GM18909 (cell line): Measurements from ENCODE around the gene ZNF266.

Source experiments
- ATAC-seq: cut with Tn5 transposase; IDR thresholded peaks from one replicate; pipeline ENCODE4 v1.9.1; 2021; ENCODE audit warnings: mild to moderate bottlenecking; ENCODE audit not compliant: unreplicated experiment, poor library complexity

The ZNF266 gene

GRCh38 chr19:9435279-9436268 is at the start of gene ZNF266:
ZNF266 (minus strand) TSS chr19:9435573; CDS start chr19:9420089, 15,484 bp downstream.
- peak; percentile 86 for ATAC-seq

- no peak for ATAC-seq
These were observed 49.8 kb upstream of the ZNF266 start for GRCh38 chr19:9485140-9485539.

GRCh38 chr19:9474975-9475374 is 39.6 kb upstream of the ZNF266 start:
- no peak for ATAC-seq

GRCh38 chr19:9467161-9467560 is 31.8 kb upstream of the ZNF266 start:
- ATAC-seq, result no peak

GRCh38 chr19:9461938-9462337 is 26.6 kb upstream of the ZNF266 start:
- ATAC-seq, result no peak

- no peak for ATAC-seq
These were observed 20.8 kb upstream of the ZNF266 start for GRCh38 chr19:9456018-9456689.

- no peak for ATAC-seq
These were observed 18.6 kb upstream of the ZNF266 start for GRCh38 chr19:9453953-9454352.

- ATAC-seq, result no peak
These were observed 9.7 kb upstream of the ZNF266 start for GRCh38 chr19:9445037-9445436.

- ATAC-seq, result no peak
These were observed 985 bp upstream of the ZNF266 start for GRCh38 chr19:9436358-9436757.

- no peak for ATAC-seq
These were observed 3.9 kb downstream of the ZNF266 start for GRCh38 chr19:9431475-9431874.

GRCh38 chr19:9430444-9430843 is 4.9 kb downstream of the ZNF266 start:
- no peak for ATAC-seq

- no peak for ATAC-seq
These were observed 7.4 kb downstream of the ZNF266 start for GRCh38 chr19:9427941-9428340.

GRCh38 chr19:9413240-9413954 is 22.0 kb downstream of the ZNF266 start:
- no peak for ATAC-seq

GRCh38 chr19:9407827-9408226 is 27.5 kb downstream of the ZNF266 start:
- ATAC-seq, result no peak

- ATAC-seq, result no peak
These were observed 28.5 kb downstream of the ZNF266 start for GRCh38 chr19:9406798-9407352.

GRCh38 chr19:9381361-9381785 is 54.0 kb downstream of the ZNF266 start:
- ATAC-seq, result no peak

GRCh38 chr19:9370738-9371619 is 64.4 kb downstream of the ZNF266 start:
- ATAC-seq, result no peak

GRCh38 chr19:9362905-9363304 is 72.5 kb downstream of the ZNF266 start, which contains the start of gene ZNF177:
ZNF177 (plus strand) TSS chr19:9363013; CDS start chr19:9378312, 15,299 bp downstream.
- ATAC-seq, result no peak
